HepG2 (cell line): ENCODE results near the gene MYL2.

ENCODE experiments used
- CREM ChIP-seq, 2 experiments: sonication (generic) in 1 of 2; formaldehyde crosslinking in 1 of 2; IDR thresholded peaks; 2 replicates each; pipeline versions ENCODE4 v1.4.0 to v1.6.1; 2016 to 2020; ENCODE audit warnings: antibody characterized with exemption in 1 of 2, mild to moderate bottlenecking in 1 of 2, missing genetic modification reagents in 1 of 2
- CTCF ChIP-seq: sonication (generic); formaldehyde crosslinking; IDR thresholded peaks from 2 replicates; pipeline ENCODE4 v1.5.0; 2020; ENCODE audit warnings: mild to moderate bottlenecking, missing genetic modification reagents, moderate library complexity
- ELF3 ChIP-seq: IDR thresholded peaks from 2 replicates; pipeline ENCODE4 v1.6.1; 2016; ENCODE audit warnings: missing genetic modification reagents, missing compliant biosample characterization
- NONO ChIP-seq, 2 experiments: fragments of 450-650 bp in 1 of 2; sonication (generic) in 1 of 2; formaldehyde crosslinking in 1 of 2; IDR thresholded peaks in 1 of 2; conservative IDR thresholded peaks in 1 of 2; 2 replicates each; pipeline versions ENCODE4 v1.6.1 to v1.8.0; 2017 to 2022; ENCODE audit warnings: mild to moderate bottlenecking in 1 of 2, missing genetic modification reagents in 1 of 2, moderate library complexity in 1 of 2
- PATZ1 ChIP-seq: sonication (generic); formaldehyde crosslinking; IDR thresholded peaks from 2 replicates; pipeline ENCODE4 v1.4.0; 2020; ENCODE audit warnings: missing genetic modification reagents
- PBX3 ChIP-seq: sonication (generic); formaldehyde crosslinking; IDR thresholded peaks from 2 replicates; pipeline ENCODE4 v1.8.1; 2023; ENCODE audit warnings: missing genetic modification reagents, inconsistent platforms, borderline replicate concordance
- SMC3 ChIP-seq: IDR thresholded peaks from 2 replicates; pipeline ENCODE4 v1.6.1; 2011; ENCODE audit warnings: low read length, improper control_type of control experiment
- SYNCRIP ChIP-seq: fragments of 200-400 bp; formaldehyde crosslinking; IDR thresholded peaks from 2 replicates; pipeline ENCODE4 v1.6.1; 2018; ENCODE audit warnings: mild to moderate bottlenecking, low read depth, low read length; ENCODE audit not compliant: insufficient read depth
- USF2 ChIP-seq, 2 experiments: sonication (generic) in 1 of 2; formaldehyde crosslinking in 1 of 2; IDR thresholded peaks; 2 replicates each; pipeline versions ENCODE4 v1.5.1 to v1.6.1; 2011 to 2020; ENCODE audit warnings: borderline replicate concordance in 1 of 2, low read depth in 1 of 2, low read length in 1 of 2, mild to moderate bottlenecking in 1 of 2, missing genetic modification reagents in 1 of 2, moderate library complexity in 1 of 2
- ZNF224 ChIP-seq: sonication (generic); formaldehyde crosslinking; IDR thresholded peaks from 2 replicates; pipeline ENCODE4 v1.5.0; 2020; ENCODE audit warnings: mild to moderate bottlenecking, missing genetic modification reagents
- ZNF280D ChIP-seq: sonication (generic); formaldehyde crosslinking; IDR thresholded peaks from 2 replicates; pipeline ENCODE4 v1.5.1; 2020; ENCODE audit warnings: mild to moderate bottlenecking, missing genetic modification reagents
- ZNF672 ChIP-seq: sonication (generic); formaldehyde crosslinking; IDR thresholded peaks from 2 replicates; pipeline ENCODE4 v1.8.1; 2022; ENCODE audit warnings: missing genetic modification reagents

GRCh38 chr12:110943373-110943772 lies 23.0 kb upstream of the MYL2 start:
- no peak for TF ChIP-seq PATZ1 (CRISPR knock-in tag)
- no peak for TF ChIP-seq CTCF
- TF ChIP-seq PBX3: no peak
- no peak for TF ChIP-seq ZNF672 (CRISPR knock-in tag)
- TF ChIP-seq ZNF224 (CRISPR knock-in tag): no peak
- TF ChIP-seq CREM (IDR thresholded peaks at IDR 0.05): no peak
- no peak for TF ChIP-seq CREM (CRISPR knock-in tag; IDR thresholded peaks at IDR 0.05)
- TF ChIP-seq ZNF280D (CRISPR knock-in tag): no peak
- TF ChIP-seq SMC3: no peak
- TF ChIP-seq NONO (IDR thresholded peaks at IDR 0.05): no peak
- TF ChIP-seq NONO (CRISPR knock-in tag; conservative IDR thresholded peaks at IDR 0.05): no peak
- TF ChIP-seq ELF3 (CRISPR knock-in tag): no peak
- TF ChIP-seq SYNCRIP: no peak
- TF ChIP-seq USF2 (IDR thresholded peaks at IDR 0.05; ENCODE audit: low read depth, low read length): no peak
- no peak for TF ChIP-seq USF2 (CRISPR knock-in tag; IDR thresholded peaks at IDR 0.05; ENCODE audit: borderline replicate concordance)
